GM20000 (cell line): Measurements from ENCODE around the gene THBS2.

Experiments
- DNase-seq: peaks from one replicate; pipeline ENCODE4 v3.0.0; 2012; ENCODE audit warnings: low spot score
- CTCF ChIP-seq: IDR thresholded peaks from 2 replicates; pipeline ENCODE4 v1.5.1; 2012; ENCODE audit warnings: mild to moderate bottlenecking, control low read depth; ENCODE audit errors: extremely low read depth, missing control alignments

THBS2 gene

GRCh38 chr6:169247419-169247818 is 6.2 kb downstream of the THBS2 start:
- DNase-seq = no peak
- no peak for TF ChIP-seq CTCF

DNA sequence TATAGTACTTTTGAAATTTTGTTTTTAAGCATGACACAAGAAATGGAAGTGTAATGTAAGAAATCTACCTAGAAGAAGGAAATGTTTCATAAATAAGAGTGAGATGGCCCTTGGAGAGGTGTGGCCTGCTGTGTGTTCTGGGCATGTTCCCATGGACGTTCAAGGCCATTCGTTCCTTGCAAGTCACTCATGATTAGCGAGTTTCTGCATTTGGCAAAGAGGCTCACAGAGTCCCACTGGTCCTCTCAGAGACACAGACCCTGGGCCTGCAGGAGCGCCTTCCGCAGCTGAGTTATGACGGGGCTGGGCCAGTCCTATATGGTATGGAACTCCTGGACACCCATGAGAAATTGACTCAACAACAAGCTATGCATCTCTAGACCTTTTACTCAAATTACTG is 7.2 kb downstream of the THBS2 start:
- TF ChIP-seq CTCF = no peak
- no peak for DNase-seq

- no peak for DNase-seq
- no peak for TF ChIP-seq CTCF
Observed at GRCh38 chr6:169244684-169245383, 8.8 kb downstream of the THBS2 start.

- TF ChIP-seq CTCF = no peak
- no peak for DNase-seq
Observed at GRCh38 chr6:169243661-169244060, 10.0 kb downstream of the THBS2 start.

- DNase-seq = no peak
- TF ChIP-seq CTCF = no peak
Observed at GRCh38 chr6:169243186-169243585, 10.5 kb downstream of the THBS2 start.

- DNase-seq = no peak
- no peak for TF ChIP-seq CTCF
Observed at GRCh38 chr6:169241688-169242350, 11.8 kb downstream of the THBS2 start.

DNA sequence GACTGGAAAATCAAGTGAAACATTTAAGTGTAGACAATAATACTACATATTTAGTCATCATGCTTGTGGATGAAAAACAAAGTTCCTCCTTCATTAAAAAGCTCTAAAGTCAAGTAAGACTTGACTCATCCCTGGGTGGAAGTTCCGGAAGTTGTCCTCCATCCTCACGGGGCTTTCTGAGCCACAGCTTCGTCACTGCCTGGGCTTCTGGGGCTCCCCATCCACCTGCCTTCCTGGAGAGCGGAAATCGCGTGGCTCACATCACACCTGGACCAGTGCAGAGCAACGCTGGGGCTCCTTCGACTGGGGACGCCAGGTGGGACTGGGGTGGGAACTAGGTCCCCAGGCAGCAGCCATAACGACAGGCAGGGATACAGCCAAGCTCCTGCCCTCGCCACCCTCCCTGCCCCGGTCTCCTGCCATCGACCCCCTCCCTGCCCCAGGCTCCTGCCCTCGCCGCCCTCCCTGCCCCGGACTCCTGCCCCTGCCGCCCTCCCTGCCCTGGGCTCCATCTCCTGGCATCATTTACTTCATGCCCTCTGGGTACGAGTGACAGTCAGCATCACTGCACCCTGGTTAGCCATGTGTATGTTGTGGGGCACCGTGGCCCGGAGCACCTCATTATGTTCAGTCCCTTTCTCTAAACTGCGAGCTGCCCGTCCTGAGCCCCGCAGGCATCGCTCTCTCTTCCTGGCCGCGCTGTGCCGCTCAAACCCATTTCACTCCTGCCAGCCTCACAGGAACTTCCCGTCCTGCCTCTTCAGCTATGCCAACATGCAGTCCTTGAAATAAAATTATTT is 12.9 kb downstream of the THBS2 start:
- TF ChIP-seq CTCF = no peak
- DNase-seq = no peak
